Panc1 (cell line): ENCODE data around the gene NEDD8. TPM values are rescaled to one million over a fixed set of nuclear protein-coding genes. Genes with fewer than 3 reads are reported as not detected.

Source experiments
- ATAC-seq: fragments of 200-7000 bp; cut with Tn5 transposase; 2 replicates; pipeline ENCODE4 v1.9.1; 2020; ENCODE audit warnings: mild to moderate bottlenecking, moderate library complexity
- BruUV-seq: library from RNA; stranded (reverse); fragments of 400-500 nt; replicated peaks from 2 replicates; lab custom pipeline; 2021; lab: Mats Ljungman, UMichigan
- CTCF ChIA-PET: fragments of 300-600 bp; sonication (Branson Sonifier 250); formaldehyde crosslinking; loops from one replicate; lab custom pipeline; 2022; ENCODE audit warnings: antibody characterized with exemption; lab: Charles Lee
- POLR2A ChIA-PET: fragments of 300-600 bp; sonication (Branson Sonifier 250); formaldehyde crosslinking; loops from one replicate; lab custom pipeline; 2022; ENCODE audit warnings: antibody characterized with exemption; lab: Charles Lee
- DNase-seq: peaks from one replicate; pipeline ENCODE4 v3.0.0-alpha.2; 2010; ENCODE audit warnings: low read depth, low spot score
- H3K27ac ChIP-seq: 2 replicates; pipeline ENCODE4 v1.5.1; 2011; ENCODE audit warnings: mild to moderate bottlenecking, low read length, inconsistent platforms
- H3K27me3 ChIP-seq: fragments of 200-500 bp; sonication (Bioruptor generic); 2 replicates; pipeline ENCODE4 v1.6.0; 2014; ENCODE audit warnings: low read length, inconsistent platforms; ENCODE audit not compliant: control insufficient read depth, insufficient read depth
- H3K36me3 ChIP-seq: fragments of 200-500 bp; sonication (Bioruptor generic); 2 replicates; pipeline ENCODE4 v1.5.1; 2014; ENCODE audit warnings: inconsistent platforms, mild to moderate bottlenecking, low read length, moderate library complexity; ENCODE audit not compliant: control insufficient read depth, insufficient read depth
- H3K4me1 ChIP-seq: 2 replicates; pipeline ENCODE4 v1.5.1; 2011; ENCODE audit warnings: inconsistent platforms, mild to moderate bottlenecking, low read length, moderate library complexity; ENCODE audit not compliant: control insufficient read depth, insufficient read depth
- H3K4me3 ChIP-seq, 2 experiments: 2 replicates each; pipeline ENCODE4 v1.5.1; 2011 to 2012; ENCODE audit warnings: low read depth in 2 of 2, low read length in 2 of 2, mild to moderate bottlenecking in 2 of 2, inconsistent platforms in 1 of 2, moderate library complexity in 1 of 2
- H3K9me3 ChIP-seq: fragments of 200-500 bp; sonication (Bioruptor generic); 2 replicates; pipeline ENCODE4 v1.5.1; 2014; ENCODE audit warnings: low read depth, mild to moderate bottlenecking, inconsistent platforms, low read length, moderate library complexity; ENCODE audit not compliant: control insufficient read depth, insufficient read depth
- CTCF ChIP-seq: fragments of 450-650 bp; IDR thresholded peaks from 2 replicates; pipeline ENCODE4 v1.5.1; 2017; ENCODE audit warnings: mild to moderate bottlenecking
- POLR2AphosphoS5 ChIP-seq: IDR thresholded peaks from 2 replicates; pipeline ENCODE4 v1.6.1; 2012; ENCODE audit warnings: mild to moderate bottlenecking, low read depth, low read length, moderate library complexity
- REST ChIP-seq, 2 experiments: IDR thresholded peaks; 2 replicates each; pipeline ENCODE4 v1.6.1; 2011 to 2012; ENCODE audit warnings: low read depth in 2 of 2, control low read depth in 1 of 2, low read length in 1 of 2, mild to moderate bottlenecking in 1 of 2, moderate library complexity in 1 of 2; ENCODE audit not compliant: insufficient read depth in 1 of 2
- SIN3A ChIP-seq: IDR thresholded peaks from 2 replicates; pipeline ENCODE4 v1.6.1; 2012; ENCODE audit warnings: low read depth, mild to moderate bottlenecking, low read length, moderate library complexity, borderline replicate concordance; ENCODE audit not compliant: insufficient read depth
- TCF7L2 ChIP-seq: IDR thresholded peaks from 2 replicates; pipeline ENCODE4 v1.6.1; 2011; ENCODE audit warnings: mild to moderate bottlenecking, low read depth, low read length, inconsistent platforms
- in situ Hi-C: cut with HindIII; loops from 2 replicates; pipeline ENCODE4 v1.10.0; 2016; ENCODE audit warnings: low sequenced_read_pairs, low pct_unique_long_range_greater_than_20kb
- intact Hi-C: fragments of 100-400 bp; cut with micrococcal nuclease; formaldehyde crosslinking; loops from one replicate; pipeline ENCODE4 v1.10.0; 2022; ENCODE audit not compliant: unreplicated experiment
- total RNA-seq: library from RNA; stranded (reverse); gene quantifications from one replicate; pipeline ENCODE4 v1.2.1, GENCODE V29; 2021; ENCODE audit not compliant: unreplicated experiment

NEDD8 gene
- total RNA-seq, 1 experiment from 2014 or later: 155 TPM

GRCh38 chr14:24240110-24240918 lies 8.1 kb upstream of the NEDD8 start:
- intact Hi-C loops: no loop called here
- Histone ChIP-seq H3K36me3 (peaks cover 6% of the 10 kb centered on the region; the same call in 1 of the 2 replicates), H3K4me1 (peaks cover 12% of the 10 kb centered on the region), H3K4me3 (no peak overlapping the region), H3K9me3 (no peaks in the 10 kb centered on the region), H3K27me3 (no peaks in the 10 kb centered on the region), H3K27ac (no peak overlapping the region)
- ChIA-PET CTCF (no interaction called here), POLR2A (interaction anchor here (0.5 kb wide), 1 partner anchor 26 kb away, joined by 9 read pairs; no protein-coding TSS in a partner anchor)
- DNase-seq: no peak
- TF ChIP-seq CTCF: no peak
- no peak for TF ChIP-seq REST (IDR thresholded peaks at IDR 0.05; ENCODE audit: insufficient read depth in 1 of 2, low read depth in 2 of 2, low read length in 1 of 2)
- TF ChIP-seq TCF7L2: no peak
- TF ChIP-seq SIN3A: no peak
- no peak for TF ChIP-seq POLR2AphosphoS5
- BruUV-seq: no TSS peak
- no peak for ATAC-seq
- in situ Hi-C loops: no loop called here

GRCh38 chr14:24238527-24239037 lies 6.4 kb upstream of the NEDD8 start:
- TF ChIP-seq TCF7L2: no peak
- no peak for TF ChIP-seq POLR2AphosphoS5
- no peak for TF ChIP-seq CTCF
- no peak for TF ChIP-seq SIN3A
- no peak for TF ChIP-seq REST (IDR thresholded peaks at IDR 0.05; ENCODE audit: insufficient read depth in 1 of 2, low read depth in 2 of 2, low read length in 1 of 2)
- ChIA-PET POLR2A (no interaction called here), CTCF (no interaction called here)
- Histone ChIP-seq H3K27ac (no peak overlapping the region), H3K27me3 (no peaks in the 10 kb centered on the region), H3K4me3 (no peak overlapping the region), H3K9me3 (no peaks in the 10 kb centered on the region), H3K4me1 (peaks cover 24% of the 10 kb centered on the region), H3K36me3 (peaks cover 8% of the 10 kb centered on the region)
- intact Hi-C loops: no loop called here
- no TSS peak for BruUV-seq
- ATAC-seq (no peak), DNase-seq (no peak)
- in situ Hi-C loops: no loop called here
